Measurements from ENCODE around the gene S100P.

DNA sequence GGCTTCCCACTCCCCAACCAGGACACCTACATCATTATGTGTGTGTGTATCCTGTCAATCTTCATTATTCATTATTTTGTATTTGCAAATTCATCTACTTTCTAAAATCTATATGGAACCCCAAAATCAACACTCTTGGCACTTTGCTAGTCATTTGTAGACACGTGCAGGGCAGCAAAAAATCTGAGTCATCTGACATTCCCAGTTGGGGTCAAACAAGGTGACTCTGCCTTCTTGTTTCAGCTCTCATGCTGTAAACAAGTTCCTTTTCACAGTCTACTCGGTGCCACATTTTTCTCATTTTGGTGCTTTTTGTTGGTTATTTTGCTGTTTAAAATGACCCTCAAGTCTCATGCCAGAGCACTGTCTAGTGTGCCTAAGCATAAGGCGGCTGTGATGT is 10.1 kb downstream of the S100P start:
- TF ChIP-seq CTCF (IDR thresholded peaks at IDR 0.05; ENCODE audit: low read length) (no peak), EZH2 (IDR thresholded peaks at IDR 0.05; ENCODE audit: borderline replicate concordance, low read length) (no peak)

Measured in OCI-LY1 (cell line).